ENCODE measurements around the gene LIN9.

LIN9 gene

GRCh38 chr1:226185141-226186036 lies 123.6 kb downstream of the LIN9 start:
- no peak for TF ChIP-seq CTCF (IDR thresholded peaks at IDR 0.05; ENCODE audit: insufficient read depth, low read depth, low read length, missing control alignments)
- peak; percentile 22 for DNase-seq (ENCODE audit: low read depth)

GRCh38 chr1:226181996-226182714 lies 126.8 kb downstream of the LIN9 start:
- H3K4me3 ChIP-seq (ENCODE audit: low read length): no peak overlapping the region

More at GRCh38 chr1:226185141-226186036, 123.6 kb downstream of the LIN9 start:
- peak overlapping the region; percentile 87 for H3K4me3 ChIP-seq (ENCODE audit: low read length)

More at GRCh38 chr1:226181996-226182714, 126.8 kb downstream of the LIN9 start:
- DNase-seq (ENCODE audit: low read depth): peak; percentile 65
- peak; percentile 44 for TF ChIP-seq CTCF (IDR thresholded peaks at IDR 0.05; ENCODE audit: insufficient read depth, low read depth, low read length, missing control alignments)

All from epithelial cell of esophagus (primary cell).